Activated naive CD8-positive, alpha-beta T cell treated with anti-CD3 and anti-CD28 coated beads, Interleukin-2, amount 50 U/mL, for 24 hours (primary cell): ENCODE results near the gene SUCLG2.

Experiments used
- ATAC-seq: fragments of 150-1000 bp; cut with Tn5 transposase; one replicate; pipeline ENCODE4 v1.10.0; 2021
- DNase-seq: peaks from one replicate; pipeline ENCODE4 v3.0.0; 2021
- H3K27ac Mint-ChIP-seq: one replicate; pipeline ENCODE4 v1.8.0; 2021; ENCODE audit warnings: mild to moderate bottlenecking, mixed read lengths
- H3K27me3 Mint-ChIP-seq: one replicate; pipeline ENCODE4 v1.8.0; 2021; ENCODE audit warnings: mixed read lengths
- H3K36me3 Mint-ChIP-seq: one replicate; pipeline ENCODE4 v1.8.0; 2021; ENCODE audit warnings: low read depth, mixed read lengths
- H3K4me1 Mint-ChIP-seq: one replicate; pipeline ENCODE4 v1.8.0; 2021; ENCODE audit warnings: mixed read lengths
- H3K4me3 Mint-ChIP-seq: one replicate; pipeline ENCODE4 v1.8.0; 2021; ENCODE audit warnings: mild to moderate bottlenecking, moderate library complexity, mixed read lengths
- H3K9me3 Mint-ChIP-seq: one replicate; pipeline ENCODE4 v1.8.0; 2021; ENCODE audit warnings: mixed read lengths

The SUCLG2 gene

DNA sequence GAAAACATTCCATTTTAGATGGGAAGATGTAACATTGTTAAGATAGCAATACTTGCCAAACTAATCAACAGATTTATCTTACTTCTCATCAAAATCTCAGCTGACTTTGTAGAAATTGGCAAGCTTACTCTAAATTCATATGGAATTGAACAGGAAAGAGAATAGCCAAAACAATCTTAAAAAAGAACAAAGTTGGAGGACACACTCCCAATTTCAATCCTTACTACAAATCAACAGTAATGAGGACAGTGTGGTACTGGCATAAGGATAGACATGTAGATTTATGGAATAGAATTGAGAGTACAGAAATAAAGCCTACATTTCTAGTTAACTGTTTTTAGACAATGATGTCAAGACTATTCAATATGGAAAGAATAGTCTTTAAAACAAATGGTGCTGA, 308.3 kb downstream of the SUCLG2 start:
- Mint-ChIP-seq H3K27me3 (peaks cover 7% of the 10 kb centered on the region), H3K4me3 (no peak overlapping the region), H3K27ac (no peak overlapping the region), H3K36me3 (peaks cover 14% of the 10 kb centered on the region), H3K4me1 (peaks cover 27% of the 10 kb centered on the region), H3K9me3 (peaks cover 43% of the 10 kb centered on the region)
- DNase-seq = no peak
- ATAC-seq = no peak

DNA sequence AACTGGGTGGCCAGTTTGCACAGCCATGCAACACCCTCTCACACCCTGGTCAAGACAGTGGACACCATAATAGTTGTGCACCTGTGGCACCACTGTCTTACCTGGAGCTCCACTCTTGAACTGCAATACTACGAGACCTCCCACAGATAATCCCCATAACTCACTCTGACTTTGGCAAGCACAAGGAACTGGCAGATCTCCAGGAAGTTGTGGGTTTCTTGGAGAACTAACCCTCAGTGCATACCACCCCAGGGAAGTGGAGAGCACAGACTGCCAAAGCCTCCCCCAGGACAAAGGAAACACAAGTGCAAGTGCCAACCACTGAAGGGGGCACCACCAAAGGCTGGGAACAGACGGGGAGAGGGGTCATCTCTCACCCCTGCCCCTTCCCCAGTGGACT, 318.6 kb downstream of the SUCLG2 start:
- Mint-ChIP-seq H3K27me3 (peaks cover 12% of the 10 kb centered on the region), H3K27ac (no peak overlapping the region), H3K4me1 (peaks cover 27% of the 10 kb centered on the region), H3K9me3 (peaks cover 53% of the 10 kb centered on the region), H3K36me3 (peaks cover 24% of the 10 kb centered on the region), H3K4me3 (no peak overlapping the region)
- ATAC-seq (no peak), DNase-seq (no peak)

DNA sequence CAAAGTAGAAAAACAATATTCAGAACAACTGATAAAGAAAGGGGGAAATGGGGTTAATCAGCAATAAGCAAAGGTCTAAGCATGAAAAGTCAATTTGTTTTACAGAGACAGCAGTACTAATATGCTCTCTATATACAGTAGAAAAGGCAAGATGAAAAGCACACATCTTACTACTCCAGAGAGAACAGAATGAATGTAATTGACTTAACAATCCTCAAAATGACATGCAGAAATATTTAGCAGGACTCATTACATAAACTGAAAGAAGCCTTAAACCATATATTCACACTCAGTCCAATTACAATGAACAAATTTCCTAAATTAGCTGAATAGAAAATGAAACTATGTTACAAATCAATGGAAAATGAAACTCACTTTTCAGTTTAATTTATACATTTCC, 319.8 kb downstream of the SUCLG2 start:
- Mint-ChIP-seq H3K4me3 (no peak overlapping the region), H3K4me1 (peaks cover 38% of the 10 kb centered on the region), H3K27me3 (peaks cover 12% of the 10 kb centered on the region), H3K36me3 (peaks cover 21% of the 10 kb centered on the region), H3K9me3 (peaks cover 41% of the 10 kb centered on the region), H3K27ac (peak overlapping the region; percentile 44)
- ATAC-seq = peak; percentile 70
- no peak for DNase-seq

DNA sequence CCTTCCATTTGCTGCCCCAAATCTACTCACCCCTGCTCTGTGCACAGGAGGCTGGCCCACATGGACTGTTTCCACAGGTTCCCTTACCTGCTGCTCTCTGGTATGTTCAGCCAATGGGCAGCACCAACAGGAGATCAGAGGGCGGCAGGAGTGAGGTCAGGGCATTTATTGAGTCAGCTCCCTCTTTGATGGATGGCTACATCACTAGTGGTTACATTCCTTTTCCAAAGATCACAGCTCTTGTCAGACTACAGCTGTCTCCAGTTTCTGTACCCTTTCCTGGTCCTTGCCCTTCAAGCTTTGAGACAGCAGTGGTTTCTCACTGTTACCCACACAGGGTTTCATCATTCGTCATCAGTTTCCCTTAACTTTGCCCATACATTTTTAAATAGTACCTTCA, 325.1 kb downstream of the SUCLG2 start:
- Mint-ChIP-seq H3K9me3 (peaks cover 9% of the 10 kb centered on the region), H3K27me3 (peaks cover 10% of the 10 kb centered on the region), H3K4me1 (peaks cover 41% of the 10 kb centered on the region), H3K4me3 (no peak overlapping the region), H3K27ac (peak overlapping the region; percentile 47), H3K36me3 (peaks cover 14% of the 10 kb centered on the region)
- DNase-seq = peak; percentile 56
- ATAC-seq = peak; percentile 98

DNA sequence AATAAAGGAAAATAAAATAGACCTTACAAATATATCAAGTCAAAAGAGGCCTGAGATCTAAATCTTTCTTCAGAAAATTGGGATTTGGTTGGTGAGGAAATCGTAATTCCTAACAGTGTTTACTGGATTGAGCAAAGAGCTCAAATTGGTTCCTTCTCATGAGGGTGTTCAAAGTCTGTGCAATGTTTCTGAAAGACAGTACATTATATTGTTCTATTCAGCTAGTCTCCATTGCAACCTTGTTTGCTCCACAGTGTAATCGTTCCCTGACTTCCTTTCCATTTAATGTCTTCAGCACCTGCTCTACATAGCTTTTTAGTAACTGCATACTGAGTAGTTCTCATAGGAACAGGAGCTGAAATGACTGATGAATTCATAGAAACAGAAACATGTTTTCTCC, 326.8 kb downstream of the SUCLG2 start:
- ATAC-seq = no peak
- Mint-ChIP-seq H3K27me3 (peaks cover 7% of the 10 kb centered on the region), H3K4me3 (no peak overlapping the region), H3K9me3 (peaks cover 5% of the 10 kb centered on the region), H3K4me1 (peaks cover 36% of the 10 kb centered on the region), H3K36me3 (peaks cover 12% of the 10 kb centered on the region), H3K27ac (no peak overlapping the region)
- no peak for DNase-seq

DNA sequence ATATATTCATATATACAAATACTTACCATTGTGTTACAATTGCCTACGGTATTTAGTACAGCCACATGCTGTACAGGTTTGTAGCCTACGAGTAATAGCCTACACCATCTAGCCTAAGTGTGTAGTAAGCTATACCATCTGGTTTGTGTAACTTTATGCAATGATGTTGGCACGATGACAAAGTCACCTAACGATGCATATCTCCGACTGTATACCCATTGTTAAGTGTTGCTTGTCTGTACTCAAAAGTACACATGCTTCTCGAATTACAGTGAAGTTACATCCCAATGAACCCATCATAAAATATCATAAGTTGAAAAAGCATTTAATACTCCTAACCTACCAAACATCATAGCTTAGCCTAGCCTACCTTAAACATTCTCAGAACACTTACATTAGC, 329.2 kb downstream of the SUCLG2 start:
- H3K4me3 Mint-ChIP-seq = no peak overlapping the region
- no peak overlapping the region for H3K27ac Mint-ChIP-seq
- H3K4me1 Mint-ChIP-seq = peaks cover 22% of the 10 kb centered on the region
- DNase-seq (no peak), ATAC-seq (no peak)
- H3K36me3 Mint-ChIP-seq = peaks cover 3% of the 10 kb centered on the region
- no peaks in the 10 kb centered on the region for H3K27me3 Mint-ChIP-seq
- H3K9me3 Mint-ChIP-seq = peaks cover 3% of the 10 kb centered on the region
